Ovary (tissue), 3 donors: Measurements from ENCODE around the gene HIBADH.

Experiments used
- CTCF ChIP-seq, 3 donors: fragments of 450-650 bp in 2 of 3; fragments of 200-600 bp in 1 of 3; IDR thresholded peaks; one replicate each; pipeline versions ENCODE4 v1.5.1 to v1.8.0; 2016 to 2022; ENCODE audit warnings: antibody characterized with exemption in 3 of 3, mild to moderate bottlenecking in 1 of 3
- EP300 ChIP-seq: sonication (generic); formaldehyde crosslinking; IDR thresholded peaks from one replicate; pipeline ENCODE4 v1.6.1; 2017; ENCODE audit warnings: antibody characterized with exemption
- donor health status: DM: no; HTN: no; CAD: no.

- TF ChIP-seq CTCF (IDR thresholded peaks at IDR 0.05) (no peak), EP300 (no peak)
Observed at GRCh38 chr7:27616186-27616491, 46.5 kb downstream of the HIBADH start.
